ENCODE measurements around the gene MRPL42.

Gene MRPL42

GRCh38 chr12:93468008-93468371, 676 bp downstream of the MRPL42 start:
- Histone ChIP-seq H3F3A (ENCODE audit: control insufficient read depth, insufficient read depth) (no peaks in the 10 kb centered on the region), H3K9me2 (replicated peaks; ENCODE audit: control insufficient read depth, low read length) (no peaks in the 10 kb centered on the region), H3K36me3 (ENCODE audit: control insufficient read depth, low read length) (peaks cover 36% of the 10 kb centered on the region), H3K79me2 (ENCODE audit: control insufficient read depth, low read length) (peaks cover 43% of the 10 kb centered on the region), H4K20me1 (ENCODE audit: control insufficient read depth, insufficient read depth, low read depth, low read length) (no peaks in the 10 kb centered on the region), H3K4me1 (ENCODE audit: control insufficient read depth, low read length) (peaks cover 12% of the 10 kb centered on the region), H3K9me3 (ENCODE audit: control insufficient read depth, insufficient read depth, low read length) (no peaks in the 10 kb centered on the region), H3K4me2 (ENCODE audit: low read length) (peak overlapping the region; percentile 82), H3K27me3 (ENCODE audit: control insufficient read depth, low read length) (no peaks in the 10 kb centered on the region), H3K27ac (ENCODE audit: low read depth, low read length) (peak overlapping the region; percentile 60), H3K4me3 (ENCODE audit: low read length) (peak overlapping the region; percentile 88)
- TF ChIP-seq EZH2phosphoT487 (IDR thresholded peaks at IDR 0.05; ENCODE audit: borderline replicate concordance, low read length), result no peak
- no peak for TF ChIP-seq CTCF (IDR thresholded peaks at IDR 0.05; ENCODE audit: low read depth, low read length, poor library complexity, severe bottlenecking)

- H3K9me3 ChIP-seq (ENCODE audit: control insufficient read depth, insufficient read depth, low read length), result no peaks in the 10 kb centered on the region
- TF ChIP-seq EZH2phosphoT487 (IDR thresholded peaks at IDR 0.05; ENCODE audit: borderline replicate concordance, low read length), result no peak
- TF ChIP-seq CTCF (IDR thresholded peaks at IDR 0.05; ENCODE audit: low read depth, low read length, poor library complexity, severe bottlenecking), result no peak
- no peaks in the 10 kb centered on the region for H3K9me2 ChIP-seq (replicated peaks; ENCODE audit: control insufficient read depth, low read length)
- no peak overlapping the region for H3K27ac ChIP-seq (ENCODE audit: low read depth, low read length)
- no peaks in the 10 kb centered on the region for H3F3A ChIP-seq (ENCODE audit: control insufficient read depth, insufficient read depth)
- H3K36me3 ChIP-seq (ENCODE audit: control insufficient read depth, low read length), result peaks cover 43% of the 10 kb centered on the region
- H4K20me1 ChIP-seq (ENCODE audit: control insufficient read depth, insufficient read depth, low read depth, low read length), result no peaks in the 10 kb centered on the region
- H3K4me3 ChIP-seq (ENCODE audit: low read length), result no peak overlapping the region
- H3K4me1 ChIP-seq (ENCODE audit: control insufficient read depth, low read length), result peaks cover 12% of the 10 kb centered on the region
- H3K4me2 ChIP-seq (ENCODE audit: low read length), result peak overlapping the region; percentile 21; the same call in 1 of the 2 replicates
- no peaks in the 10 kb centered on the region for H3K27me3 ChIP-seq (ENCODE audit: control insufficient read depth, low read length)
- H3K79me2 ChIP-seq (ENCODE audit: control insufficient read depth, low read length), result peaks cover 46% of the 10 kb centered on the region
These were observed 2.1 kb downstream of the MRPL42 start for GRCh38 chr12:93469386-93469785.

DNA sequence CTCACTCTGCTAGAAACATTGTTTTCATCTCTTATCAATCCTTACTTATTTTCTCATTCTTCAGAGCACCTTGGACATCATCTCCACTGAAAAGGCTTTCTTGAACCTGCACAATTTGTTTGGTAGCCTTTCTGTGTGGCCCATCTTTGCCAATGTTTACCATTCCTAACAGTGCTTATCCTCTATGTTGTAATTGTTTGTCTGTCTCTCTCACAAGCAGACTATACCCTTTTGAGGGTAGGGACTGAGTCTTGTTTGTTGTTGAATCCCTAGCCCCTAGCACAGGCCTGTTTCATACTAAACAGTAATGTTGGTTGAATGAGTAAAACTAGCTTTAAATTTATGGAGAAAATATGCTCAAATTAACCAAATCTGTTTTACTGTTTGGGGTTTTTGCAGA, 9.2 kb downstream of the MRPL42 start:
- Histone ChIP-seq H3K9me3 (ENCODE audit: control insufficient read depth, insufficient read depth, low read length) (no peaks in the 10 kb centered on the region), H3K36me3 (ENCODE audit: control insufficient read depth, low read length) (peaks cover 53% of the 10 kb centered on the region), H3F3A (ENCODE audit: control insufficient read depth, insufficient read depth) (no peaks in the 10 kb centered on the region), H3K27ac (ENCODE audit: low read depth, low read length) (no peak overlapping the region), H3K79me2 (ENCODE audit: control insufficient read depth, low read length) (peaks cover 5% of the 10 kb centered on the region), H3K9me2 (replicated peaks; ENCODE audit: control insufficient read depth, low read length) (no peaks in the 10 kb centered on the region), H4K20me1 (ENCODE audit: control insufficient read depth, insufficient read depth, low read depth, low read length) (no peaks in the 10 kb centered on the region), H3K27me3 (ENCODE audit: control insufficient read depth, low read length) (no peaks in the 10 kb centered on the region), H3K4me2 (ENCODE audit: low read length) (no peak overlapping the region), H3K4me1 (ENCODE audit: control insufficient read depth, low read length) (no peaks in the 10 kb centered on the region), H3K4me3 (ENCODE audit: low read length) (no peak overlapping the region)
- TF ChIP-seq CTCF (IDR thresholded peaks at IDR 0.05; ENCODE audit: low read depth, low read length, poor library complexity, severe bottlenecking) (no peak), EZH2phosphoT487 (IDR thresholded peaks at IDR 0.05; ENCODE audit: borderline replicate concordance, low read length) (no peak)

DNA sequence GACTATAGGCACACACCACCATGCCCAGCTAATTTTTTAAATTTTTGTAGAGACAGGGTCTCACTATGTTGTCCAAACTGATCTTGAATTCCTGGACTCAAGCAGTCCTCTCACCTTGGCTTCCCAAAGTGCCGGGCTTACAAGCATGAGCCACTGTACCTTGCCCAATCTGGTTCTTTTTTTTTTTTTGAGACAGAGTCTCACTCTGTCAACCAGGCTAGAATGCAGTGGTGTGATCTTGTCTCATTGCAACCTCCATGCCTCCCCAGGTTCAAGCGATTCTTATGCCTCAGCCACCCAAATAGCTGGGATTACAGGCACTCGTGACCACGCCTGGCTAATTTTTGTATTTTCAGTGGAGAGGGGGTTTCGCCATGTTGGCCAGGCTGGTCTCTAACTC, 15.4 kb downstream of the MRPL42 start:
- Histone ChIP-seq H3K27ac (ENCODE audit: low read depth, low read length) (no peak overlapping the region), H3K79me2 (ENCODE audit: control insufficient read depth, low read length) (no peaks in the 10 kb centered on the region), H4K20me1 (ENCODE audit: control insufficient read depth, insufficient read depth, low read depth, low read length) (no peaks in the 10 kb centered on the region), H3K4me1 (ENCODE audit: control insufficient read depth, low read length) (no peaks in the 10 kb centered on the region), H3K4me3 (ENCODE audit: low read length) (no peak overlapping the region), H3K36me3 (ENCODE audit: control insufficient read depth, low read length) (peaks cover 67% of the 10 kb centered on the region), H3K4me2 (ENCODE audit: low read length) (no peak overlapping the region), H3K9me3 (ENCODE audit: control insufficient read depth, insufficient read depth, low read length) (no peaks in the 10 kb centered on the region), H3K9me2 (replicated peaks; ENCODE audit: control insufficient read depth, low read length) (no peaks in the 10 kb centered on the region), H3F3A (ENCODE audit: control insufficient read depth, insufficient read depth) (no peaks in the 10 kb centered on the region), H3K27me3 (ENCODE audit: control insufficient read depth, low read length) (no peaks in the 10 kb centered on the region)
- TF ChIP-seq EZH2phosphoT487 (IDR thresholded peaks at IDR 0.05; ENCODE audit: borderline replicate concordance, low read length) (no peak), CTCF (IDR thresholded peaks at IDR 0.05; ENCODE audit: low read depth, low read length, poor library complexity, severe bottlenecking) (no peak)
